Measurements from ENCODE around the gene SCAPER. TPM values are rescaled to one million over a fixed set of nuclear protein-coding genes. Genes with fewer than 3 reads are reported as not detected.

The SCAPER gene
- total and polyA plus RNA-seq, 2 of the 4 experiments (the other 2 are of a cell fraction), result 2.9 to 9.7 TPM

DNA sequence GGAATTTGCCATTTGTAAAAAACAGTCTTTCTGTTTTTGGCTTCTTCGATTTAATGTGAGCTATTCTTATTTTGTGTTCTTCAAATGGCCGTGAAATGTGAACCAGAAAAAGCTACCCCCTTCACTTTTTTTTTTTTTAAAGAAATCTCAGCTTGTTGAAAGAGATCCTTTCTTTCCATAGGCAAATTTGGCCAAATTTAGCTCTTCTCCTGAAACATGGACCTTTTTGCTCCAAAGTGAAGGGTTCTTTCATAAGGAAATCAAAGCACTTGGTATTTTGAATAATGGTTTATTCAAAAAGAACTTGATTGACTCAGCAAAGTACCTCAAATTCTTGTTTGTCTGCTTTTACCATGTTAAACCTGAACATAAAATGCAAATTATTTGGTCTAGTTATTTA lies 36.5 kb upstream of the SCAPER start:
- H3K27me3 ChIP-seq (ENCODE audit: control insufficient read depth, insufficient read depth, low read length), result no peaks in the 10 kb centered on the region
- H4K91ac ChIP-seq (ENCODE audit: insufficient read depth, low read depth, low read length), result no peak overlapping the region
- intact Hi-C loops (cut with micrococcal nuclease), result no loop called here
- H3K9ac ChIP-seq (ENCODE audit: low read depth, low read length), result no peak overlapping the region
- H3K14ac ChIP-seq (replicated peaks; ENCODE audit: low read depth, low read length), result no peak overlapping the region
- no TSS peak for BruUV-seq (replicated peaks)
- H4K8ac ChIP-seq (ENCODE audit: low read depth in 2 of 2, low read length in 2 of 2), result no peak overlapping the region
- TF ChIP-seq NFE2L2 (IDR thresholded peaks at IDR 0.05; ENCODE audit: low read depth, low read length) (no peak), RFX5 (IDR thresholded peaks at IDR 0.05; ENCODE audit: low read depth, low read length) (no peak), CHD1 (IDR thresholded peaks at IDR 0.05; ENCODE audit: low read depth, low read length) (no peak), FOS (IDR thresholded peaks at IDR 0.05; ENCODE audit: low read depth, low read length) (no peak)
- no peak overlapping the region for H2AK5ac ChIP-seq (ENCODE audit: low read depth, low read length)
- ATAC-seq (ENCODE audit: low read depth) (no peak), DNase-seq (no peak)
- no peak overlapping the region for H3K4ac ChIP-seq (ENCODE audit: low read depth, low read length)
- WGBS, 2 experiments (ENCODE audit: extremely low coverage in 2 of 2, insufficient read length in 1 of 2), result no CpG with 5 or more reads among the region's 2 CpGs
- H3K9me1 ChIP-seq (ENCODE audit: insufficient read depth, low read length), result peaks cover 3% of the 10 kb centered on the region
- peaks cover under 1 to 13% of the 10 kb centered on the region in 2 experiments; a peak in 3 of 4 replicates for H3K79me1 ChIP-seq (ENCODE audit: low read depth in 1 of 2, low read length in 2 of 2)
- H2BK15ac ChIP-seq (ENCODE audit: low read depth, low read length), result no peak overlapping the region
- H3K4me2 ChIP-seq (ENCODE audit: low read depth, low read length), result no peak overlapping the region
- dilution Hi-C loops (cut with HindIII; ENCODE audit: low sequenced_read_pairs, unreplicated experiment), result no loop called here
- ChIA-PET POLR2A (ENCODE audit: unreplicated experiment) (no interaction called here), CTCF (interaction anchor here (0.6 to 1.9 kb wide), 4 partner anchors 9 to 428 kb away, joined by 3 to 5 read pairs (median 4); partner anchors contain the start of gene RCN2)
- no peak overlapping the region for H2AFZ ChIP-seq (replicated peaks; ENCODE audit: low read length, poor library complexity)
- H3K4me1 ChIP-seq (ENCODE audit: control insufficient read depth, insufficient read depth, low read length), result peaks cover 7% of the 10 kb centered on the region
- no peak overlapping the region for H3K27ac ChIP-seq (ENCODE audit: insufficient read depth, low read length)
- in situ Hi-C loops (cut with MboI; ENCODE audit: low sequenced_read_pairs), result no loop called here
- no peak overlapping the region for H3K23ac ChIP-seq (ENCODE audit: low read depth, low read length)
- no peak overlapping the region for H2BK120ac ChIP-seq (ENCODE audit: low read depth, low read length)
- H4K20me1 ChIP-seq (ENCODE audit: insufficient read depth, low read length), result peaks cover 2% of the 10 kb centered on the region
- peaks cover 5% of the 10 kb centered on the region for H3K36me3 ChIP-seq (ENCODE audit: control insufficient read depth, insufficient read depth, low read length)
- no peaks in the 10 kb centered on the region for H3K9me3 ChIP-seq (ENCODE audit: control insufficient read depth, insufficient read depth, low read length)
- no peak overlapping the region for H2BK20ac ChIP-seq (ENCODE audit: low read depth, low read length)
- H2AK9ac ChIP-seq (replicated peaks; ENCODE audit: low read depth, low read length, poor library complexity), result no peak overlapping the region
- H3K4me3 ChIP-seq (ENCODE audit: insufficient read depth, low read depth, low read length), result no peak overlapping the region
- H2BK5ac ChIP-seq (ENCODE audit: low read depth, low read length, poor library complexity, severe bottlenecking), result no peak overlapping the region
- H3K18ac ChIP-seq (ENCODE audit: low read depth, low read length), result no peak overlapping the region
- no peak overlapping the region for H3K56ac ChIP-seq (ENCODE audit: extremely low read depth, insufficient read depth, low read length)
- H4K5ac ChIP-seq (ENCODE audit: low read depth, low read length), result no peak overlapping the region
